Panc1 (cell line): ENCODE data around the gene WDR5. TPM values are rescaled to one million over a fixed set of nuclear protein-coding genes. Genes with fewer than 3 reads are reported as not detected.

Source experiments
- ATAC-seq: fragments of 200-7000 bp; cut with Tn5 transposase; 2 replicates; pipeline ENCODE4 v1.9.1; 2020; ENCODE audit warnings: mild to moderate bottlenecking, moderate library complexity
- BruUV-seq: library from RNA; stranded (reverse); fragments of 400-500 nt; replicated peaks from 2 replicates; lab custom pipeline; 2021; lab: Mats Ljungman, UMichigan
- CTCF ChIA-PET: fragments of 300-600 bp; sonication (Branson Sonifier 250); formaldehyde crosslinking; loops from one replicate; lab custom pipeline; 2022; ENCODE audit warnings: antibody characterized with exemption; lab: Charles Lee
- POLR2A ChIA-PET: fragments of 300-600 bp; sonication (Branson Sonifier 250); formaldehyde crosslinking; loops from one replicate; lab custom pipeline; 2022; ENCODE audit warnings: antibody characterized with exemption; lab: Charles Lee
- DNase-seq: peaks from one replicate; pipeline ENCODE4 v3.0.0-alpha.2; 2010; ENCODE audit warnings: low read depth, low spot score
- H3K27ac ChIP-seq: 2 replicates; pipeline ENCODE4 v1.5.1; 2011; ENCODE audit warnings: mild to moderate bottlenecking, low read length, inconsistent platforms
- H3K27me3 ChIP-seq: fragments of 200-500 bp; sonication (Bioruptor generic); 2 replicates; pipeline ENCODE4 v1.6.0; 2014; ENCODE audit warnings: low read length, inconsistent platforms; ENCODE audit not compliant: control insufficient read depth, insufficient read depth
- H3K36me3 ChIP-seq: fragments of 200-500 bp; sonication (Bioruptor generic); 2 replicates; pipeline ENCODE4 v1.5.1; 2014; ENCODE audit warnings: inconsistent platforms, mild to moderate bottlenecking, low read length, moderate library complexity; ENCODE audit not compliant: control insufficient read depth, insufficient read depth
- H3K4me1 ChIP-seq: 2 replicates; pipeline ENCODE4 v1.5.1; 2011; ENCODE audit warnings: inconsistent platforms, mild to moderate bottlenecking, low read length, moderate library complexity; ENCODE audit not compliant: control insufficient read depth, insufficient read depth
- H3K4me3 ChIP-seq, 2 experiments: 2 replicates each; pipeline ENCODE4 v1.5.1; 2011 to 2012; ENCODE audit warnings: low read depth in 2 of 2, low read length in 2 of 2, mild to moderate bottlenecking in 2 of 2, inconsistent platforms in 1 of 2, moderate library complexity in 1 of 2
- H3K9me3 ChIP-seq: fragments of 200-500 bp; sonication (Bioruptor generic); 2 replicates; pipeline ENCODE4 v1.5.1; 2014; ENCODE audit warnings: low read depth, mild to moderate bottlenecking, inconsistent platforms, low read length, moderate library complexity; ENCODE audit not compliant: control insufficient read depth, insufficient read depth
- CTCF ChIP-seq: fragments of 450-650 bp; IDR thresholded peaks from 2 replicates; pipeline ENCODE4 v1.5.1; 2017; ENCODE audit warnings: mild to moderate bottlenecking
- POLR2AphosphoS5 ChIP-seq: IDR thresholded peaks from 2 replicates; pipeline ENCODE4 v1.6.1; 2012; ENCODE audit warnings: mild to moderate bottlenecking, low read depth, low read length, moderate library complexity
- REST ChIP-seq, 2 experiments: IDR thresholded peaks; 2 replicates each; pipeline ENCODE4 v1.6.1; 2011 to 2012; ENCODE audit warnings: low read depth in 2 of 2, control low read depth in 1 of 2, low read length in 1 of 2, mild to moderate bottlenecking in 1 of 2, moderate library complexity in 1 of 2; ENCODE audit not compliant: insufficient read depth in 1 of 2
- SIN3A ChIP-seq: IDR thresholded peaks from 2 replicates; pipeline ENCODE4 v1.6.1; 2012; ENCODE audit warnings: low read depth, mild to moderate bottlenecking, low read length, moderate library complexity, borderline replicate concordance; ENCODE audit not compliant: insufficient read depth
- TCF7L2 ChIP-seq: IDR thresholded peaks from 2 replicates; pipeline ENCODE4 v1.6.1; 2011; ENCODE audit warnings: mild to moderate bottlenecking, low read depth, low read length, inconsistent platforms
- in situ Hi-C: cut with HindIII; loops from 2 replicates; pipeline ENCODE4 v1.10.0; 2016; ENCODE audit warnings: low sequenced_read_pairs, low pct_unique_long_range_greater_than_20kb
- intact Hi-C: fragments of 100-400 bp; cut with micrococcal nuclease; formaldehyde crosslinking; loops from one replicate; pipeline ENCODE4 v1.10.0; 2022; ENCODE audit not compliant: unreplicated experiment
- total RNA-seq: library from RNA; stranded (reverse); gene quantifications from one replicate; pipeline ENCODE4 v1.2.1, GENCODE V29; 2021; ENCODE audit not compliant: unreplicated experiment

The WDR5 gene
- total RNA-seq, 1 experiment from 2014 or later, result 36.9 TPM

DNA sequence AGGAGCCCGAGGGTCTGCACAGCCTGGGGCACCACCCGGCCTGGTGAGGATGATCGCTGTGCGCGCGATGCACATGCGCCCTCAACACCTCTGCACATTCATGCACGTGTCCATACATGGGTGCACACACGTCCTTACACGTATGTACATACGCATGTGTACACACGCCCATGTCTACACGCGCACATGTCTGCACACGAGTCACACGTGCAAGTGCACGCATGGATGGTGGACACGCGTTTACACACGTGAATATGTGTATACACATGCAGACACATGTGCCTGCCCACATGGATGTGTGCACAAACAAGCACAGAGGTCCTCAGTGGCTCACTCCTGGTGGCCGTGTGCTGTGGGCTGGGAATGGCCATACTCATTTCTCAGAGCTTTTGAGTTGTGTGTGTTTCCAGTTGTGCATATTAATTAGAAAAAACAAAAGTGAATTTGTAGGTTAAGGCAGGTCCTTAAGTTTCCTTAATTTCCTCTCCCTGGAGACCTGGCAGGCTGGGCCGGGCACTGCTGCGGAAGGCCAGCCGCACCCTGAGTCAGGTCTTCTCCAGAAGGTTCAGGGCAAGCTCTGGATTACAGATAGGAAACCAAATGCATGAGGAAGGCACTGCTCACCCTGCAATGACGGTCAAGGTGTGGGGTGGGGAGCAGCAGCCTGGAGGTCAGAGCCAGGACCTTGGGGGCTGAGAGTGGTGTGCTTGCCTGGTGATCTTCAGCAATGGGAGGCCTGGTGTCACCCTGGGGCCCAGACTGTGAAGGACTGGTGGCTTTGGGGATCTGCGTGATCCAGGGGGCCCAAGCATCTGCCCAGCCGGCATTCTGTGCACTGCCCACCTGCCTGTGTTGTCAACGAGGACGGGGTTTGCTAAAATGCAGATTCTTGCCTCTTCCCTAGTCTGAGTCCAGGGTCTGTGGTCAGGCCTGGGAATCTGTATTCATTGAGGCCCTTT lies 29.8 kb downstream of the WDR5 start:
- BruUV-seq, result no TSS peak
- ChIA-PET CTCF (interaction anchor here (0.6 kb wide), 1 partner anchor 383 kb away, joined by 12 read pairs; no protein-coding TSS in a partner anchor), POLR2A (no interaction called here)

DNA sequence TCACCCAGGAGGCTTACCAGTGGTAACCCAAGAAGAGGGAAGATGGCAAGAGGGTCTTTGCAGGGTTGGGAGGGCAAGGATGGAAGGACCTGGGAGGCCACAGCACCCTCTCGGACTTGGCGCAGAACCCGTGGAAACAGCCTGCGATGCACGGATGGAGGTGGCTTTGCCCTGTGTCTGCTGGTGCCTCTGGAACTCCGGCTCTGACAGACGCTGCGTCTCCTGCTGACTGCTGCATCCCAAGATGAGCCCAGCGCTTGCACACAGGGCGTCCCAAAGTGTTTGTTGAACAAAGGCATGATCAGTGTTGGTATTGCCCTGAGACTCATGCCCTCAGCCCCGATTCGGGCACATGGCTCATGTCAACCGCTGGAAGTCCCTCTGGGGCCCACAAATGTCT lies 30.5 kb downstream of the WDR5 start:
- in situ Hi-C loops, result no loop called here
- TF ChIP-seq SIN3A, result no peak
- TF ChIP-seq POLR2AphosphoS5, result no peak
- TF ChIP-seq TCF7L2, result no peak
- TF ChIP-seq CTCF, result no peak

More for the DNA sequence above, 29.8 kb downstream of the WDR5 start:
- in situ Hi-C loops, result no loop called here
- Histone ChIP-seq H3K9me3 (no peaks in the 10 kb centered on the region), H3K27ac (no peak overlapping the region), H3K36me3 (no peaks in the 10 kb centered on the region), H3K4me1 (no peaks in the 10 kb centered on the region; the same call in 1 of the 2 replicates), H3K27me3 (no peaks in the 10 kb centered on the region), H3K4me3 (no peak overlapping the region)
- intact Hi-C loops, result no loop called here
- DNase-seq (no peak), ATAC-seq (no peak)
- TF ChIP-seq CTCF, result no peak
- TF ChIP-seq TCF7L2, result no peak
- TF ChIP-seq SIN3A, result no peak
- no peak for TF ChIP-seq REST (IDR thresholded peaks at IDR 0.05; ENCODE audit: insufficient read depth in 1 of 2, low read depth in 2 of 2, low read length in 1 of 2)

More for the DNA sequence above, 30.5 kb downstream of the WDR5 start:
- DNase-seq (no peak), ATAC-seq (no peak)
- H3K36me3 ChIP-seq, result no peaks in the 10 kb centered on the region
- ChIA-PET CTCF (no interaction called here), POLR2A (no interaction called here)
- H3K4me1 ChIP-seq, result no peaks in the 10 kb centered on the region; the same call in 1 of the 2 replicates
- H3K4me3 ChIP-seq, result no peak overlapping the region
- no peaks in the 10 kb centered on the region for H3K9me3 ChIP-seq
- no TSS peak for BruUV-seq
- intact Hi-C loops, result no loop called here
- H3K27ac ChIP-seq, result no peak overlapping the region
- H3K27me3 ChIP-seq, result no peaks in the 10 kb centered on the region
